ENCODE data around the gene KISS1R.

KISS1R gene

DNA sequence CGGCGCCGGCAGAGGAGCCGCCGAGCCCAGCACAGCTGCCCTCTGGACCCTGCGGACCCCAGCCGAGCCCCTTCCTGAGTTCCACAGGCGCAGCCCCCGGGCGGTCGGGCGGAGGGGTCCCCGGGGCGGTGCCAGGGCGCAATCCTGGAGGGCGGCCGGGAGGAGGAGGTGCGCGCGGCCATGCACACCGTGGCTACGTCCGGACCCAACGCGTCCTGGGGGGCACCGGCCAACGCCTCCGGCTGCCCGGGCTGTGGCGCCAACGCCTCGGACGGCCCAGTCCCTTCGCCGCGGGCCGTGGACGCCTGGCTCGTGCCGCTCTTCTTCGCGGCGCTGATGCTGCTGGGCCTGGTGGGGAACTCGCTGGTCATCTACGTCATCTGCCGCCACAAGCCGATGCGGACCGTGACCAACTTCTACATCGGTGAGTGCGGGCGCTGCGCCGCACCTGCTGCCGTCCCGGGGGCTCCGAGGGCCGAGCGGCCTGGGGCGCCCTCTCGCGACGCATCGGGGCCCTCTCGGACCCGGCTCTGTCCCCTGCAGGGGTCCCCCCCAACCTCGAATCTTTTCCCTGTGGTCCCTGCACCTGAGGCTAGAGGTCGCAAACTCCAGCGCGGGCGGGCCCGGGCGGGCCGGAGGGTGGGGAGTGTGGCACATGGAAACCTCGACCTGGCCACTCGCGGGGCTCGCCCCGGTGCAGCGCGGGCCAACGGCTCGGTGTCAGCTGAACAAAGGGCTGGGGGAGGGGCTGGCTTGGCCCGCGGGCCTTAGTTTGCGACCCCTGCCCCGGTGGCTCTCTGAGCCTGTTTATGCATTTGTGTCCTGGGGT lies at the start of gene KISS1R:
Gene KISS1R, plus strand, starts transcription at position 11 of the 829 bp plus-strand sequence. Its CDS starts 170 bp downstream, at position 181.
- H2AFZ ChIP-seq (ENCODE audit: low read depth, low read length) = peak within 1 kb of the TSS; percentile 54; the same call in 1 of the 2 replicates
- TF ChIP-seq, protein P1, sequence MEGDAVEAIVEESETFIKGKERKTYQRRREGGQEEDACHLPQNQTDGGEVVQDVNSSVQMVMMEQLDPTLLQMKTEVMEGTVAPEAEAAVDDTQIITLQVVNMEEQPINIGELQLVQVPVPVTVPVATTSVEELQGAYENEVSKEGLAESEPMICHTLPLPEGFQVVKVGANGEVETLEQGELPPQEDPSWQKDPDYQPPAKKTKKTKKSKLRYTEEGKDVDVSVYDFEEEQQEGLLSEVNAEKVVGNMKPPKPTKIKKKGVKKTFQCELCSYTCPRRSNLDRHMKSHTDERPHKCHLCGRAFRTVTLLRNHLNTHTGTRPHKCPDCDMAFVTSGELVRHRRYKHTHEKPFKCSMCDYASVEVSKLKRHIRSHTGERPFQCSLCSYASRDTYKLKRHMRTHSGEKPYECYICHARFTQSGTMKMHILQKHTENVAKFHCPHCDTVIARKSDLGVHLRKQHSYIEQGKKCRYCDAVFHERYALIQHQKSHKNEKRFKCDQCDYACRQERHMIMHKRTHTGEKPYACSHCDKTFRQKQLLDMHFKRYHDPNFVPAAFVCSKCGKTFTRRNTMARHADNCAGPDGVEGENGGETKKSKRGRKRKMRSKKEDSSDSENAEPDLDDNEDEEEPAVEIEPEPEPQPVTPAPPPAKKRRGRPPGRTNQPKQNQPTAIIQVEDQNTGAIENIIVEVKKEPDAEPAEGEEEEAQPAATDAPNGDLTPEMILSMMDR (IDR thresholded peaks at IDR 0.05; ENCODE audit: low read depth, low read length) = peak; percentile 95
- TF ChIP-seq EZH2phosphoT487 (IDR thresholded peaks at IDR 0.05; ENCODE audit: low read depth) = no peak
- no peaks in the 10 kb centered on the region for H3K27me3 ChIP-seq (ENCODE audit: low read depth, low read length)
- H3K36me3 ChIP-seq (replicated peaks; ENCODE audit: low read depth, low read length) = no peaks in the 10 kb centered on the region
- H3K9ac ChIP-seq (ENCODE audit: low read length) = peak within 1 kb of the TSS; percentile 72
- H3K4me3 ChIP-seq (ENCODE audit: low read length) = peak within 1 kb of the TSS; percentile 78
- peaks cover 23% of the 10 kb centered on the region for H3K4me1 ChIP-seq (ENCODE audit: low read length)
- no peaks in the 10 kb centered on the region for H4K20me1 ChIP-seq (ENCODE audit: insufficient read depth, low read length)
- H3K4me2 ChIP-seq (ENCODE audit: low read length) = peak within 1 kb of the TSS; percentile 93
- H3K27ac ChIP-seq (ENCODE audit: low read length) = peak within 1 kb of the TSS; percentile 47
- peaks cover 10% of the 10 kb centered on the region for H3K79me2 ChIP-seq (ENCODE audit: low read length)
- H3K9me3 ChIP-seq (ENCODE audit: insufficient read depth, low read length) = no peaks in the 10 kb centered on the region

DNA sequence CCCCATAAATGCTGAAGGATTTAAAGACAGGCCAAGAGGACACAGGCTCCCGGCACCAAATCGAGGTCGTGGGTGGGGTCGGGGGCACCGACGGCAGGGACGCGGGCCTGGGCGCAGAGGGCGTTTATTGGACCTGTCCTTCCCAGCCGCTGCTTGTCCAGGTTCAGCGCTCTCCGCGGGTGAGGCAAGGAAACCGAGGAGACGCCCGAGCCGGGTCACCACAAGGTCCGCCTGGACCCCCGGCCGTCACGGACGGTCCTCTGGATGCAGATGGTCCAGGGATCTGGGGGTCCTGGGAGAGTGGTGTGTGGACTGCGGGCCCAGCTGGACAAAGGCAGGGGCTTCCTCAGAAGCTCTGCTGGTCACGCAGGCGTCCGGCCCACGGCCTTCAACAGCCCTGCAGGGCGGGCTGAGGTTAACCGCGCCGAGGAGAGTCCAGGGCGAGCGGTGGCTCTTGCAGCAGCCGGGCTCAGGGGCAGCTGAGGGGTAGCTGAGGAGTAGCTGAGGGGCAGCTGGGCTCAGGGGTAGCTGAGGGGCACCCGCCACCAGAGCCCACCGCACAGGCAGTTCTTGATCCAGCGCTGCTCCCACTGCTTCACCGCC lies 49.2 kb upstream of the KISS1R start:
- Histone ChIP-seq H3K79me2 (ENCODE audit: low read length) (no peaks in the 10 kb centered on the region), H3K4me2 (ENCODE audit: low read length) (no peak overlapping the region), H3K9me3 (ENCODE audit: insufficient read depth, low read length) (no peaks in the 10 kb centered on the region), H3K9ac (ENCODE audit: low read length) (no peak overlapping the region), H3K27ac (ENCODE audit: low read length) (no peak overlapping the region), H3K36me3 (replicated peaks; ENCODE audit: low read depth, low read length) (peaks cover 28% of the 10 kb centered on the region), H2AFZ (ENCODE audit: low read depth, low read length) (no peak overlapping the region), H3K4me3 (ENCODE audit: low read length) (no peak overlapping the region), H3K27me3 (ENCODE audit: low read depth, low read length) (no peaks in the 10 kb centered on the region), H3K4me1 (ENCODE audit: low read length) (peaks cover 28% of the 10 kb centered on the region), H4K20me1 (ENCODE audit: insufficient read depth, low read length) (peaks cover 6% of the 10 kb centered on the region; the same call in 1 of the 2 replicates)
- TF ChIP-seq, protein P1 (IDR thresholded peaks at IDR 0.05; ENCODE audit: low read depth, low read length) = no peak

DNA sequence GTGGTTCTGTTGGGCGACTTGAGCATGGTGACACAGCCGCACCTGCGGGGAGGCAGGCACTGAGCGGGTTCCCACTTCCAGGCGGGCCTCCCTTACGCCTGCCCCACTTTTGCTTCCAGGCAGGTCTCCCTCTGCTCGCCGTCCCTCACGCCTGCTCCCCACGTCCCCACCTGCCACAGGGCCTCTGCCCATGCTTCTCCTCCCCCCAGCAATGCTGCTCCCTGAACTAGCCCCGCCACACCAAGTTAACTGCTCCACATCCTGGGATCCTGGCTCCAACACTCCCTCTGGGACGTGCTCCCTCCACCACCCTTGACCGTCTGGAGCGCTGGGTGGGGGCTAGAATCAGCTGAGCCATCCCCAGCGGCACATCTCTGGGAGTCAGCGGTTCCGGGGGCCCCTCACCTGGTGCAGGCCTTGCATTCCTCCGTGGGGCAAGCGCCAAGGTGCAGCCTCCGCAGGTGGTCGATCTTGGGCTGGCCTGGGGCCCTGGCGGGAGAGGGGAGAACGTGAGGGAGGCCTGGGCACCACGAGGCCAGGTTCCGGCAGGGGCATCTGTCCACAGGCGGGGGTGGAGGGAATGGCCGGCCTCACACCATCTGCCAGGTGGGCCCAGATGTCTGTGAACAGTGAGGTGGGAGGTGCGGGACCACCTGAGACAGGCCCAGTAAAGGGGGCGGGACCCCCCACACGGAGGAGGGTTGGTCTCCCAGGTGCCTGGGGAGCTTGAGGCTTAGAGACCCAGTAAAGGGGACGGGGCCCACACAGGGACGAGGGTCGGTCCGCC lies 48.5 kb upstream of the KISS1R start:
- H3K4me3 ChIP-seq (ENCODE audit: low read length) = no peak overlapping the region
- peaks cover 32% of the 10 kb centered on the region for H3K36me3 ChIP-seq (replicated peaks; ENCODE audit: low read depth, low read length)
- H3K9ac ChIP-seq (ENCODE audit: low read length) = no peak overlapping the region
- H3K79me2 ChIP-seq (ENCODE audit: low read length) = no peaks in the 10 kb centered on the region
- no peaks in the 10 kb centered on the region for H3K9me3 ChIP-seq (ENCODE audit: insufficient read depth, low read length)
- peaks cover 6% of the 10 kb centered on the region; the same call in 1 of the 2 replicates for H4K20me1 ChIP-seq (ENCODE audit: insufficient read depth, low read length)
- H3K27me3 ChIP-seq (ENCODE audit: low read depth, low read length) = no peaks in the 10 kb centered on the region
- no peak overlapping the region for H3K4me2 ChIP-seq (ENCODE audit: low read length)
- no peak overlapping the region for H3K27ac ChIP-seq (ENCODE audit: low read length)
- H2AFZ ChIP-seq (ENCODE audit: low read depth, low read length) = no peak overlapping the region
- peaks cover 23% of the 10 kb centered on the region for H3K4me1 ChIP-seq (ENCODE audit: low read length)
- TF ChIP-seq, protein P1 (IDR thresholded peaks at IDR 0.05; ENCODE audit: low read depth, low read length) = no peak
- no peak for TF ChIP-seq EZH2phosphoT487 (IDR thresholded peaks at IDR 0.05; ENCODE audit: low read depth)
